ENCODE data around the gene EHBP1. TPM values are rescaled to one million over a fixed set of nuclear protein-coding genes. Genes with fewer than 3 reads are reported as not detected.
A peak's percentile ranks its signal among the peaks of the same experiment; 100 is the strongest.

Gene EHBP1
- total RNA-seq, 4 donors from 2014 or later: 195 to 367 (median 212) TPM

DNA sequence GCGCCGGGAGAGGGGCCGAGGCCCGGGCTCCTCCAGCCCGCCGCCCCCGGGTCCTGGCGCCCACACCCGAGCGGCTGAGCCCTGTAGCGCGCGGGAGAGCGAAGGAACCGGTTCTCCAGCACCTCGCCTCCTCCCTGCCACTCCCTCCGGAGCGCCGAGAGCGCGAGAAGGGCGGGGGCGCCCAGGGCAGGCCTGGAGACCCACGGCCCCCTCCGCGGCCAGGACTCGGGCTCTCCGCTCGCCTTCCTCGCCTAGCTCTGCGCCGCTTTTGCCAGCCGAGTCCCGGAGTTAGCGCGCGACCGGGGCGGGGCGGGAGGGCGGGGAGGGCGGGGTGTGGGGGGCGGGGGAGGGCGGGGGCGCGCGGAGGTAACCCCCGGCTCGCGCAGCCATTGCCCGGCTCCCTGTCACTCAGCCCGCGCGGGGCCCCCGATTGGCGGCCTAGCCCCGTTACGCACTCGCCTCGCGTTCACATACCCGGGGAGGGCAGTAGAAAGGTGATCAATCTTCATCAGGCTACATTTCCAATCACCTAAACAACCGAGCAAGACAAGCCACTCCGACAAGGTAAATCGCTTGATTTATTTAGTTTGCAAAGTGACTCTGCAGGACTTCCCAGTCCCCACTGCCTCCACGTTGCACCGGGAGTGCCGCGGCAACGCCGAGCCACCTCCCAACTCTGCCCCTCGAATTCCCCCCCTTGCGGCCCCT is 345.0 kb downstream of the EHBP1 start, which contains the start of gene OTX1:
Gene OTX1, plus strand, starts transcription at position 497 of the 708 bp plus-strand sequence. CDS start 2,161 bp downstream, outside the sequence.
- DNase-seq (ENCODE audit: low spot score in 2 of 2): no peak
- Histone ChIP-seq H3K4me1 (peaks cover 0 to 60% (median 38%) of the 10 kb centered on the region in 4 donors), H3K36me3 (peaks cover 0 to 29% (median 0%) of the 10 kb centered on the region in 3 donors), H3K27ac (no peak within 1 kb of the TSS), H3K4me3 (peak within 1 kb of the TSS; percentile 34 to 64 (median 46)), H3K9me3 (peaks cover 0 to 35% (median 0%) of the 10 kb centered on the region in 4 donors), H3K27me3 (peaks cover 0 to 94% of the 10 kb centered on the region in 2 donors)
- 0 to 1% methylated on average over 10 to 71 of the region's 73 CpGs for WGBS, 2 donors
- TF ChIP-seq POLR2A (IDR thresholded peaks at IDR 0.05) (no peak), EP300 (IDR thresholded peaks at IDR 0.05) (no peak)
- TF ChIP-seq, protein P1, sequence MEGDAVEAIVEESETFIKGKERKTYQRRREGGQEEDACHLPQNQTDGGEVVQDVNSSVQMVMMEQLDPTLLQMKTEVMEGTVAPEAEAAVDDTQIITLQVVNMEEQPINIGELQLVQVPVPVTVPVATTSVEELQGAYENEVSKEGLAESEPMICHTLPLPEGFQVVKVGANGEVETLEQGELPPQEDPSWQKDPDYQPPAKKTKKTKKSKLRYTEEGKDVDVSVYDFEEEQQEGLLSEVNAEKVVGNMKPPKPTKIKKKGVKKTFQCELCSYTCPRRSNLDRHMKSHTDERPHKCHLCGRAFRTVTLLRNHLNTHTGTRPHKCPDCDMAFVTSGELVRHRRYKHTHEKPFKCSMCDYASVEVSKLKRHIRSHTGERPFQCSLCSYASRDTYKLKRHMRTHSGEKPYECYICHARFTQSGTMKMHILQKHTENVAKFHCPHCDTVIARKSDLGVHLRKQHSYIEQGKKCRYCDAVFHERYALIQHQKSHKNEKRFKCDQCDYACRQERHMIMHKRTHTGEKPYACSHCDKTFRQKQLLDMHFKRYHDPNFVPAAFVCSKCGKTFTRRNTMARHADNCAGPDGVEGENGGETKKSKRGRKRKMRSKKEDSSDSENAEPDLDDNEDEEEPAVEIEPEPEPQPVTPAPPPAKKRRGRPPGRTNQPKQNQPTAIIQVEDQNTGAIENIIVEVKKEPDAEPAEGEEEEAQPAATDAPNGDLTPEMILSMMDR (IDR thresholded peaks at IDR 0.05): no peak

DNA sequence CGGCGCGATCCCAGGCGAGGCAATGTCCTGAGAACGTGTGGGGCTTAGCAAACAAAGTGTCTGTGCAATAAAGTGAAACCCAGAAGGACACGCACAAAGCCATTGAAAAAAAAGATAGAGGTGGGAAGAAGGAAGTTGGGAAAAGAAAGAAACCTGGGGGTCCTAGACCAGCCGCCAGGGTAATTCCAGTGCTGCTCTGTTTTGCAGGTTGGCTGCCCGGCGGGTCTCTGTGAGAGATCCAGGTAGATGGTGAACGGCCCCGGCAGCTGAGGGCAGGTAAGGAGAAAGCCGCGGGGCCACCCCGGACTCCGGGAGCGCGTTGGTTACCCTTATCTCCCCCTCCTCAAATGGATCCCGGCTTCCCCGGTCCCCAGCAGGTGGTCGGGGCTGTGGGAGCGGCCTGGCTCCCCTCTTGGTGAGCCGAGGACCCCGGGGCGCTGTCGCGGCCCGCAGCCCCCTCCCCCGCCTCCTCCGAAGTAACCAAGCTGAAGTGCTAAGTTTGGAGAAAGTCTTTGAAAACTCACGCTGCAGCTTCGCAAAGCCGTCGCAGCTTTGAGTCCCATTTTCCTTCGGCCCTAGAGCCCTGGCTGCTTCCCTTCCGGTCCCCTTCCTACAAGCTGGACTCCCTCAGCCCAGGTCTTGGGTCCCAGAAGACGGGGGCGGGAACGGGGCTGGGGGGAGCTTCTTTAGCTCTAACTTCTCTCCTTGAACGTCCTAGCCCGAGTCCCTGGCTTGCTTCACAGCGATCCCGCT is 345.7 kb downstream of the EHBP1 start:
- Histone ChIP-seq H3K36me3 (peaks cover 0 to 29% (median 0%) of the 10 kb centered on the region in 3 donors), H3K4me3 (peak overlapping the region; percentile 34 to 64 (median 46)), H3K27me3 (peaks cover 0 to 96% of the 10 kb centered on the region in 2 donors), H3K4me1 (peaks cover 0 to 68% (median 41%) of the 10 kb centered on the region in 4 donors), H3K27ac (no peak overlapping the region), H3K9me3 (peaks cover 0 to 35% (median 0%) of the 10 kb centered on the region in 4 donors)
- no peak for DNase-seq (ENCODE audit: low spot score in 2 of 2)
- TF ChIP-seq EP300 (IDR thresholded peaks at IDR 0.05) (no peak), POLR2A (IDR thresholded peaks at IDR 0.05) (no peak)
- TF ChIP-seq, protein P1 (IDR thresholded peaks at IDR 0.05): no peak
- WGBS, 2 donors: 10 to 26% methylated on average over 29 to 33 of the region's 42 CpGs

DNA sequence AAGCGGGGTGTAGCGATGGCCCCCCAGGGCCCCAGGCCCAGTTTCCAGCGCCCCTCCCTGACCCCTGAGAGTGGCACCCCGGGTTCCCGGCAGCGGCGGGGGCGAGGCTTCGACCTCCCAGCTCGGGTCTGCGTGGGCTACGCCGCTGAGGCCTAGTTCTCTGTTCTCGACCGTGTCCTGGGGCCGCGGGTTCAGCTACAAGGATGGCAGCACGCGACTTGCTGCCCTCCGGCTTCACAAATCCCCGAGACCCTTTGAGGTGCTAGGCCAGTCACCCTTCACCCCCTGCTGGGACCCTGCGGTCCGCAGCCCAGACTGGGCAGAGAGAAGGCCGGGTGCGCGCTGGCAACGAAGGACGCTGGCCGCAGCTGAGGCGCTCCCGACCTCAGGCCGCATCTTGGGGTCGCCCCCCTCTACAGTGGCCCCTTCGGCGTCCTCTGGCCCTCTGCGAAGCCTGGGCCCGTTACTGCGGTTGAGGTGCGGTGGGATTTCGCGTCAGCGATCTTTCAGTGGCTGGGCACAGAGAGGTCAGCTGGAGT is 346.4 kb downstream of the EHBP1 start:
- no peak for DNase-seq (ENCODE audit: low spot score in 2 of 2)
- H3K27me3 ChIP-seq: peaks cover 0 to 96% of the 10 kb centered on the region in 2 donors
- H3K9me3 ChIP-seq: peaks cover 0 to 35% (median 0%) of the 10 kb centered on the region in 4 donors
- H3K4me3 ChIP-seq: no peak overlapping the region
- peaks cover 0 to 24% (median 0%) of the 10 kb centered on the region in 3 donors for H3K36me3 ChIP-seq
- TF ChIP-seq EP300 (IDR thresholded peaks at IDR 0.05): no peak
- TF ChIP-seq, protein P1 (IDR thresholded peaks at IDR 0.05): no peak
- TF ChIP-seq POLR2A (IDR thresholded peaks at IDR 0.05): no peak
- 78 to 81% methylated on average over 22 to 36 of the region's 42 CpGs for WGBS, 2 donors
- no peak overlapping the region for H3K27ac ChIP-seq
- peaks cover 0 to 74% (median 44%) of the 10 kb centered on the region in 4 donors for H3K4me1 ChIP-seq

DNA sequence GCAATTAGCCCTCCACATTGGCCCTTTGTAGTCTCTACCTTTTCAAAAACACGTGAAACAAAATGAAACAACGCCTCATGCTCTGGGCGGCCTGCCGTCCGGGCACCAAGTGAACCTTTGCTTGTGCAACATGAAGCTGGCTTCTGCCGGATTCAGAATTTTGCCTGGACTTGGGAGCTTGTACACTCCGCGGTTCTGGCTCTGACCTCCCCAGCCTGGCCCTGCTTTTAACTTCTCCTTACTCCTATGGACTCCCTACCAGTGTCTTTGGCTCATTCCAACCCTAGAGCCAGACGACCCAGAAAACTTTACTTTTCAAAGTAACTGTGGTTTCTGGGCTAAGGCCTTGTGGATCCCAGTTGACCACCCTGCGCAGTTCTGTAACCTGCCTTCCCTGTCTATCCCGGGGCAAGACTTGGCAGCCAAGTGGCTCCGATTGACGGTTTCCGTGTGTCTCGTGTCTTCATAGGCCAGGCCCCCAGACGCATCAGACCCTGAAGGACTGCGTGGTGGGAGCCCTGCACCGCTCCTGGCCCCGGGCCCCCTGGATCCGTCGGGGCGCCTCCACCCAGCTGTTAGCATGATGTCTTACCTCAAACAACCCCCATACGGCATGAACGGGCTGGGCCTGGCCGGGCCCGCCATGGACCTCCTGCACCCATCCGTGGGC is 347.0 kb downstream of the EHBP1 start:
- H3K4me3 ChIP-seq: no peak overlapping the region
- peaks cover 0 to 17% (median 0%) of the 10 kb centered on the region in 3 donors for H3K36me3 ChIP-seq
- 72 to 76% methylated on average over 27 of the region's 27 CpGs for WGBS, 2 donors
- DNase-seq (ENCODE audit: low spot score in 2 of 2): no peak
- H3K9me3 ChIP-seq: peaks cover 0 to 33% (median 0%) of the 10 kb centered on the region in 4 donors
- TF ChIP-seq, protein P1 (IDR thresholded peaks at IDR 0.05): no peak
- no peak overlapping the region for H3K27ac ChIP-seq
- peaks cover 2 to 96% of the 10 kb centered on the region in 2 donors for H3K27me3 ChIP-seq
- H3K4me1 ChIP-seq: peaks cover 0 to 75% (median 41%) of the 10 kb centered on the region in 4 donors
